ENCODE results near the gene SRD5A1.

DNA sequence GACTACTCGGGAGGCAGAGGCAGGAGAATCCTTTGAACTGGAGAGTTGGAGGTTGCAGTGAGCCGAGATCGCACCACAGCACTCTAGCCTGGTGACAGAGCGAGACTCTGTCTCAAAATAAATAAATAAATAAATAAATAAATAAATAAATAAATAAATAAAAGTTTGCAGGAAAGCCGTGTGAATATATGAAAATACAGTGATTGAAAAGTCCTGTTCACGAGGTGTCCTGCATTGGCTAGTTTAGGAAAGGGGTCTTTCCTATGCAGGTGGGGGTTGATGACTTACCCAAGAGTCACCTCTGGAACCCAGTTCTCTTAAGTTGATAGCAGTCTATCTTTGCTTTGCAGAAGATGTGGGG, 87.3 kb downstream of the SRD5A1 start:
- TF ChIP-seq, protein P1, sequence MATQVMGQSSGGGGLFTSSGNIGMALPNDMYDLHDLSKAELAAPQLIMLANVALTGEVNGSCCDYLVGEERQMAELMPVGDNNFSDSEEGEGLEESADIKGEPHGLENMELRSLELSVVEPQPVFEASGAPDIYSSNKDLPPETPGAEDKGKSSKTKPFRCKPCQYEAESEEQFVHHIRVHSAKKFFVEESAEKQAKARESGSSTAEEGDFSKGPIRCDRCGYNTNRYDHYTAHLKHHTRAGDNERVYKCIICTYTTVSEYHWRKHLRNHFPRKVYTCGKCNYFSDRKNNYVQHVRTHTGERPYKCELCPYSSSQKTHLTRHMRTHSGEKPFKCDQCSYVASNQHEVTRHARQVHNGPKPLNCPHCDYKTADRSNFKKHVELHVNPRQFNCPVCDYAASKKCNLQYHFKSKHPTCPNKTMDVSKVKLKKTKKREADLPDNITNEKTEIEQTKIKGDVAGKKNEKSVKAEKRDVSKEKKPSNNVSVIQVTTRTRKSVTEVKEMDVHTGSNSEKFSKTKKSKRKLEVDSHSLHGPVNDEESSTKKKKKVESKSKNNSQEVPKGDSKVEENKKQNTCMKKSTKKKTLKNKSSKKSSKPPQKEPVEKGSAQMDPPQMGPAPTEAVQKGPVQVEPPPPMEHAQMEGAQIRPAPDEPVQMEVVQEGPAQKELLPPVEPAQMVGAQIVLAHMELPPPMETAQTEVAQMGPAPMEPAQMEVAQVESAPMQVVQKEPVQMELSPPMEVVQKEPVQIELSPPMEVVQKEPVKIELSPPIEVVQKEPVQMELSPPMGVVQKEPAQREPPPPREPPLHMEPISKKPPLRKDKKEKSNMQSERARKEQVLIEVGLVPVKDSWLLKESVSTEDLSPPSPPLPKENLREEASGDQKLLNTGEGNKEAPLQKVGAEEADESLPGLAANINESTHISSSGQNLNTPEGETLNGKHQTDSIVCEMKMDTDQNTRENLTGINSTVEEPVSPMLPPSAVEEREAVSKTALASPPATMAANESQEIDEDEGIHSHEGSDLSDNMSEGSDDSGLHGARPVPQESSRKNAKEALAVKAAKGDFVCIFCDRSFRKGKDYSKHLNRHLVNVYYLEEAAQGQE (IDR thresholded peaks at IDR 0.05; ENCODE audit: unreplicated experiment) = no peak
- TF ChIP-seq EZH2 (IDR thresholded peaks at IDR 0.05; ENCODE audit: low read depth, unreplicated experiment) (no peak), EZH2phosphoT487 (IDR thresholded peaks at IDR 0.05; ENCODE audit: unreplicated experiment) (no peak), NANOG (IDR thresholded peaks at IDR 0.05; ENCODE audit: borderline replicate concordance) (no peak), POLR2AphosphoS5 (IDR thresholded peaks at IDR 0.05; ENCODE audit: low read depth) (no peak)
- TF ChIP-seq, protein P2, sequence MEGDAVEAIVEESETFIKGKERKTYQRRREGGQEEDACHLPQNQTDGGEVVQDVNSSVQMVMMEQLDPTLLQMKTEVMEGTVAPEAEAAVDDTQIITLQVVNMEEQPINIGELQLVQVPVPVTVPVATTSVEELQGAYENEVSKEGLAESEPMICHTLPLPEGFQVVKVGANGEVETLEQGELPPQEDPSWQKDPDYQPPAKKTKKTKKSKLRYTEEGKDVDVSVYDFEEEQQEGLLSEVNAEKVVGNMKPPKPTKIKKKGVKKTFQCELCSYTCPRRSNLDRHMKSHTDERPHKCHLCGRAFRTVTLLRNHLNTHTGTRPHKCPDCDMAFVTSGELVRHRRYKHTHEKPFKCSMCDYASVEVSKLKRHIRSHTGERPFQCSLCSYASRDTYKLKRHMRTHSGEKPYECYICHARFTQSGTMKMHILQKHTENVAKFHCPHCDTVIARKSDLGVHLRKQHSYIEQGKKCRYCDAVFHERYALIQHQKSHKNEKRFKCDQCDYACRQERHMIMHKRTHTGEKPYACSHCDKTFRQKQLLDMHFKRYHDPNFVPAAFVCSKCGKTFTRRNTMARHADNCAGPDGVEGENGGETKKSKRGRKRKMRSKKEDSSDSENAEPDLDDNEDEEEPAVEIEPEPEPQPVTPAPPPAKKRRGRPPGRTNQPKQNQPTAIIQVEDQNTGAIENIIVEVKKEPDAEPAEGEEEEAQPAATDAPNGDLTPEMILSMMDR (conservative IDR thresholded peaks at IDR 0.05; ENCODE audit: low read depth in 2 of 2) = no peak
- TF ChIP-seq, protein P3, sequence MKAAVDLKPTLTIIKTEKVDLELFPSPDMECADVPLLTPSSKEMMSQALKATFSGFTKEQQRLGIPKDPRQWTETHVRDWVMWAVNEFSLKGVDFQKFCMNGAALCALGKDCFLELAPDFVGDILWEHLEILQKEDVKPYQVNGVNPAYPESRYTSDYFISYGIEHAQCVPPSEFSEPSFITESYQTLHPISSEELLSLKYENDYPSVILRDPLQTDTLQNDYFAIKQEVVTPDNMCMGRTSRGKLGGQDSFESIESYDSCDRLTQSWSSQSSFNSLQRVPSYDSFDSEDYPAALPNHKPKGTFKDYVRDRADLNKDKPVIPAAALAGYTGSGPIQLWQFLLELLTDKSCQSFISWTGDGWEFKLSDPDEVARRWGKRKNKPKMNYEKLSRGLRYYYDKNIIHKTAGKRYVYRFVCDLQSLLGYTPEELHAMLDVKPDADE (IDR thresholded peaks at IDR 0.05) = no peak
